EH (cell line): ENCODE measurements around the gene OPRD1.

Experiments
- DNase-seq: peaks from one replicate; pipeline ENCODE4 v3.0.0-alpha.2; 2015; ENCODE audit warnings: low read depth

Gene OPRD1

DNA sequence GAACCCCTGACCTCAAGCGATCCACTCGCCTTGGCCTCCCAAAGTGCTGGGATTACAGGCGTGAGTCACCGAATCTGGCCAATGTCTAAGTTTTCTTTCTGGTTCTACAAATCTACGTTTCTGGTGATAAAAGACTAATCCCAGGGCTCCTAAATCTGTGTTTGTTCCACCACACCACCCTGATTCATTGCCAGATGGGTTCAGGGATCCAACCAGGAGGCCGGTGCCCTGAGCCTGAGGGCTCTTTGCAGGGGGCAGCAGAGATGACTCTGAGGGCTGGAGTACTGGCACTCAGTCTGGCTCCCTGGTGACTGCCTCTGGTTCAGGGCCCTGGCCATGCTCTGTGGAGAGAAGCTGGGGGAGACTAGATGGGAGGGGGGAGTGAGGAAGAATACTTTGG lies 10.5 kb upstream of the OPRD1 start:
- no peak for DNase-seq

DNA sequence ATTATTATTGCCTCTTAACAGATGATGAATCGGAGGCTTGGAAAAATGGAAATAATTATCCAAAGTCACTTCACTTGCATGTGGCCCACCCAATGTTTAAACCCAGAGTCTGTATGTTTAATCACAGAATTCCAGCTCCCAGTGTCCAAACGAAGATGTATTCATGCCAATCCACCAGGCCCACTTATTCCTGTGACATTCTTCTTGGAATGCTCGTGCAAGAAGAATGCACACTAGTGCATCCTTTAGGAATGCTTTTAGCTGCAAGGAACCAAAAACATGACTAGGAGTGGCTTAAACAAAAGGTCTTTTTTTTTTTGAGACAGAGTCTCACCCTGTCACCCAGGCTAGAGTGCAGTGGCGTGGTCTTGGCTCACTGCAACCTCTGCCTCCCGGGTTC lies 8.9 kb upstream of the OPRD1 start:
- DNase-seq: peak; percentile 50

DNA sequence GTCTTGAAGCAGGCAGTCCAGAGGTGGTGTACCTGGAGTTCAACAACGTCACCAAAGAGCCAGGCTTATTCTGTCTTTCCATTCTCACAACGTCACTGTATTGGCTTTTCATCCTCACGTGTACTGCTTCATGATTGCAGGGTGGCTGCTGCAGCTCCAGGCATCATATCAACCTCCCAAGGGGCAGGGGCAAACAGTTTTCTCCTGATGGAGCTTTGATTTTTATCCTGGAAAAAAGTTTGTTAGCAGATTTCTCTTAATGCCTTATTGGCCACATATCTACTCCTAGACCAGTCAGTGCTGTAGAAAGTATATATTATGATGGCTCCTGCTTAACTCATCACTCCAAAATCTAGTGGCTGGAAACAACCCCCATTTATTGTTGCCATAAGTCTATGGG lies 8.3 kb upstream of the OPRD1 start:
- DNase-seq: no peak

DNA sequence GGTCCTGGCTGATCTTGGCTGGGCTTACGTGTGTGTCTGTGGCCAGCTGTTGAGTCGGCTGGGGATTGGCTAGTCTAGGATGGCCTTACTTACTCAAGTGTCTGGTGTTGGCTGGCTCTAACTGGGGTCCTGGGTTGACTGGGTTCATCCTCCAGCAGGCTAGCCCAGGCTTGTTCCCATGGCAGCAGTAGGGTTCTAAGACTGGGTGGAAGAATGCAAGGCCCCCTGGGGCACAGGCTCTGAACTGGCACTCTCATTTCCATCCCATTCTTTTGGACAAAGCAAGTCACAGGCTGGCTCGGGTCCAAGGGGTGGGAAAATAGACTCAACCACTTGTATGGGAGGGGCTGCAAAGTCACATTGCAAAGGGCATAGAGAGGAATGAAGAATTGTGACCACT lies 7.9 kb upstream of the OPRD1 start:
- no peak for DNase-seq

DNA sequence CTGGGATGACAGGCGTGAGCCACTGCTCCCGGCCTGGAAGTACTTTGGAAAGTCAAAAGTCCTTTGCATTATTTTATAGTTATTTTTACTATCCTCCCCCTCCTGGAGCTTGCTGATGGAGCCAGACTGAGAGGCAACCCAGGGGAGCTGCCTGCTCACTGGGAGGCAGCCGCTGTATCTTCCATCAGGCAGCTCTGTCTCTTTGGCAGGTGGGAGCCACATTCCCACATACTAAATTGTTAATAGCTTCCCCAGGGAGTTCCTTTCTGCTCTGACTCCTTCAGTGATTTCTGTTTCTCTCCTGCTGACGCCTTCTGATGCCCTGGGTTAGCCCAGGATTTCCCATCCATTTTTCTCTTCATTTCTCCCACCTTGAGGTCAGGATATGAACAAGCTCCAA lies 4.9 kb upstream of the OPRD1 start:
- no peak for DNase-seq

DNA sequence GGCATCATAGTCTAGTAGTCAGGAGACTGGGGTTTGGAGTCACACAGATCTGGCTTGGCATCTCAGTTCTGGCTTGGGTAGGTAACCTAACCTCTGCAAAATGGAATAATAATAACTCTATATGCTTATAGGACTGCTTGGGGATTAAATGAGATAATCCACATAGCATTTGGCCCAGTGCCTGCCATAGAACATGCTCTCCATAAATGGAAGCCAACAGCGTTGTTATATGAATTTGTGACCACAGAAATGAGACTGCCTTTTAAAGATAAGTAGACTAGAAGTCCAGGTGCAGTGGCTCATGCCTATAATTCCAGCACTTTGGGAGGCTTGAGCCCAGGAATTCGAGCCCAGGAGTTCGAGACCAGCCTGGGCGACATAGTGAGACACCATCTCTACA lies 4.0 kb upstream of the OPRD1 start:
- DNase-seq: no peak

DNA sequence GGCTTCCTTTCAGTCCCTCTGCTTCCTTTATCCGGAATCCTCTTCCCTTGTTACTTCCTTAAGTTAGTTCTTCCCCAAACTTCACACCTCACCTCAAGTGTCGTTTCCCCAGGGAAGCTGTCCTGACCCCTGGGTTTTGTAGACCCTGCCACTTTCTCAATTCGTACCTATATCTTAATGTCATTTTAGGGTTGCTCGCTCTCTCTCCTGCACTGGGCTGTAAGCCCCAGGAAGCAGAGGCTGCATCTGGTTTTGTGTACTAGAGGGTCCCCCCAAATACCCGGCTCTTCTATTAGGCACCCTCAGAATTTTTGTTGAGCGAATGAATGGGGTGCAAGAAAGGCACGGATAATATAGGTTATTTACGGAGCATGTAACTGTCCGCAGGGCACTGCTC lies 603 bp upstream of the OPRD1 start:
- no peak for DNase-seq

DNA sequence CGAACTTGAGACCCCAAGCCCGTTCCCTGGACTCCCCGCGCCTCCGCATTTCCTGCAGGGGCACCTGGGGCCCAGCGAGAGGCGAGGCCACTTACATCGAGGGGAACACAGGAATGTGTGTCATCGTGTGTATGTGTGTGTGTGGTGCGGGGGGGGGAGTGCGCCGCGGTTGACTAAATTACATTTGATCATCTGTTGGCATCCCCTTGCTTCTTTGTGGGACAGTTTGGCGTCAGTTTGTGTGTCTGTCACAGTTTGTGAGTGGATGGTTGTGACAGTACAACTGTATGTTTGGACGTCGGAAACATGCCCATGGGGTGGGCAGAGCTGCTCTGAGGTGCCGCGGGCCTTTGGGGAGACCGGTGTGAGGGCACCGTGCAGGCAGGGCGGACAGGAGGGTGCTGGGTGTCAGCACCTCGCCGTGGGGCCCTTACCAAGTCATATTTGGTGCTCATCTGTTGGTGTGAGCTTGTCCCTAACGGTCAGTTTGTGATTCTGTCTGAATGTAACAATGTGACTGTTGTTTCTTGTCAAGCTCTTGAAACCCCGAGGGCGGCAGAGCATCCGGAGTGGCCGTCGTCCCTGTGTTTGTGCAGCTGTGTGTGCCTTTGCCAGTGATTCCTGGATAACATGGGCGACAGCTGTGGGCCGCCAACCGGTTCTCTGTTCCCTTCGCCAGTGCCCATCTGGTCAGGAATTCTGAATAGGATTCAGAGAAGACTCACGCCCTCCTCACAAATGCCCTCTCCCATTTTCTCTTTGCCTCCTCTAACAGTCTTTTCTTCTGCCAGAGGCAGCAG lies 899 bp downstream of the OPRD1 start:
- DNase-seq: no peak

DNA sequence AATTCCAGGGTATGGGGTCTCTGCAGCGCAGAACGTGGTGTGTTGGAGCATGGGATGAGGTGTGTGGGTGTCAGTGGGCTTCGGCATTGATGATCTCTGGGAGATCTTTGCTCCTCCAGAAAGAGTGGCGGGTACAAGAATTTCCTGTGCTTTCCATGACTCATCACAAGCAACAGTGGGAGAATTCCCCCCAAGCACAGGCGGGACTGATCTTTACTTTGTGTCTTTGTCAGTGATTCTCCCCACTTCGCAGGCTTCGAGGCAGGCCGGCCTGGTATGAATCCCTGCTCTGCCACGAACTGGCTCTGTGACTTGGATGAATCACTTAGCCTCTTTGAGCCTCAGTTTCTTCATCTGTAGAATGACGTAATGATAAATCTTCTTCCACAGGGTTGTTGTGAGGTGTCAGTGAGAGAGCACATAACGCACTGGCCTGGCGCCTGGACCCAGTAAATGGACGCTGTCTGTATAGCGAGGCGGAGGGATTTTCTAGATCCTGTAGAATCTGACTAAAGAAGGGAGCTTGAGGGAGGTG lies 2.0 kb downstream of the OPRD1 start:
- DNase-seq: no peak

DNA sequence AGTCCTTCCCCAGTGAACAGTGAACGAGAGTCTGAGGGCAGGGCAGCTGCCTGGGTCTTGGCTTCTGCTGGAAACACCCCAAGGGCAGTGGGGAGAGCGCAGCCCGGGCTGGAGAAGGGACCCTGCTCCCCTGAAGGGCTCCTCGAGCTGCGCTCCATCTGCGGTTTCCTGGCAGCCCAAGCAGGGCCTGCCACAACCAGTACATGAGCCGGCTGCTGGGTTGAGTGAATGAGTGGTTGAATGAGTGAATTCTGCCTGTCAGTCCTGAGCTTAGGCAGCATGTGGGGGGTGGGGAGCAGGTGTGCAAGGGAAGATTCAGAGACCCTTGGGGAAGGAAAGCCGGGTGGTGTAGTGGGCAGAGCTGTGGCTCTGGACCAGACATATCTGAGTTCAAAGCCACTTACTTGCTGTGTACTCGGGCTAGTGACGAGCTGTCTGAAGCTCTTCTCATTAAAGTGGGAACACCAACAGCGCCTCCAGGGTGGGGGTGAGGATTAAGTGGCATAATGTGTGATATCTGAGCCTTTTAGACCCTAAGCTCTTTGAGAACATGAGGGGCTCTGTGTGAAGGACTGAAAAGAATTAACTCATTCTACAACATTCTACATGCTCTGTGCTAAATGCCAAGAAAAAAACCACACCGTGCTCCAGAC lies 3.7 kb downstream of the OPRD1 start:
- no peak for DNase-seq

DNA sequence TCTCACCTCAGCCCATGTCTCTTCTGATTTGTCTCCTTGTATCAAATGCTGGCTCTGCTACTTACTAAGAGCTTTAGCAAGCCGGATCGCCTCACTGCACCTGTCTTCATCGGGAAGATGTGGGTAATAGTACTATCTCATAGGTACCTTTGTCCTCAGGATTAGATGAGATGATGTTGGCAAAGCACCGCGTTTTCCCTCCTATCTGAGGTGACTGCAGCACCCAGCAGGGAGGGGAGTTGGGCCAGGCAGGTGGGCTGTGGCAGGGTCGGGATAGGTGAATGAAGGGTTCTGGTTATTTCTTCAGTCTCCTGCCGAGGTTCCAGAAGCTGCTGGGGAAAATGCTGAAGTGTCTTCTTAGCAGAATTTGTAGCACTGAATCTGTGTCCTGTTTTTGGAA lies 5.2 kb downstream of the OPRD1 start:
- no peak for DNase-seq

DNA sequence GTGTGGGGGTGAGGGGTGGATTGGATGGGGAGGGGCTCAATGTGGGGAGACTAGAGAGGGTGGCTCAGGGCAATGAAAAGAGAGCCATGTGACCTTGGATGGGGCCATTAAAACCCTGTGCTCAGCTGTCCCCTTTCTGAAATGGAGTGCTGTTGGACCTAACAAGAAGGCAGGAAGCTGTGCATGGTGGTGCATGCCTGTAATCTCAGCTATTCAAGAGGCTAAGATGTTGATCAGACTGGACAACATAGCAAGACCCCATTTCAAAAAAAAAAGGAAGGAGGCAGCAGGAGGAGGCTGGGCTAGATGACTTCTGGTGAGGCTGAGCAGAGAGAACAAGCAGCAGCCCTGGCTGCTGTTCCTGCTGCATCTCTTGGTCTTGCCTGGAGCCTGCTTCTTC lies 7.0 kb downstream of the OPRD1 start:
- DNase-seq: no peak

DNA sequence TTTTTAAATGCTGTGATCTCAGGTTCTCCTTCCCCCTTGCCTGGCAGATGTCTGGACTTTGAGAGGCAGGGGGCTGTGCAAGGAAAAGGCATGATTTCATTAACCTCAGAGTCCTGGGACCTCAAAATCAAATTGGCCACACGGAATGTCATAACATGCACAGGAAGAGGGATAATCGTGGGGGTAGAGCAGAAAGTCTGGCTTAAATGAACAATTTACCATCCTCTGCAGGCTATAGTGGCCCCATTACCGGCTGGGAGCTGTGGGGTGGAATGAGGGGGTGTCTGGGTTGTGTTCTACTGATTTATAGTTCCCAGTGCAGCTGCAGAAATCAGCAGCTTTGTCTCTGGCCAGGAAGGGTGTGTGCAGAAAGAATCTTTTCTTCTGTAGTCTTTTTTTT lies 10.8 kb downstream of the OPRD1 start:
- DNase-seq: no peak

DNA sequence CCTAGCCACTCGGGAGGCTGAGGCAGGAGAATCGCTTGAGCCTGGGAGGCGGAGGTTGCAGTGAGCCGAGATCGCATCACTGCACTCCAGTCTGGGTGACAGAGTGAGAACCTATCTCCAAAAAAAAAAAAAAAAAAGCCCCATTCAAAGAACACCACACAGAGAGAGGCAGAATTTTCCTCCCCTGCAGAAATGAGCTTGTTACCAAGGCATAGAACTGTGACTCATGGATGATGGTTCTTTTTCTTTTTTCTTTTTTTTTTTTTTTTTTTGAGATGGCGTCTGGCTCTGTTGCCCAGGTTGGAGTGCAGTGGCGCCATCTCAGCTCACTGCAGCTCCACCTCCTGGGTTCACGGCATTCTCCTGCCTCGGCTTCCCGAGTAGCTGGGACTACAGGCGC lies 12.1 kb downstream of the OPRD1 start:
- DNase-seq: peak; percentile 47

DNA sequence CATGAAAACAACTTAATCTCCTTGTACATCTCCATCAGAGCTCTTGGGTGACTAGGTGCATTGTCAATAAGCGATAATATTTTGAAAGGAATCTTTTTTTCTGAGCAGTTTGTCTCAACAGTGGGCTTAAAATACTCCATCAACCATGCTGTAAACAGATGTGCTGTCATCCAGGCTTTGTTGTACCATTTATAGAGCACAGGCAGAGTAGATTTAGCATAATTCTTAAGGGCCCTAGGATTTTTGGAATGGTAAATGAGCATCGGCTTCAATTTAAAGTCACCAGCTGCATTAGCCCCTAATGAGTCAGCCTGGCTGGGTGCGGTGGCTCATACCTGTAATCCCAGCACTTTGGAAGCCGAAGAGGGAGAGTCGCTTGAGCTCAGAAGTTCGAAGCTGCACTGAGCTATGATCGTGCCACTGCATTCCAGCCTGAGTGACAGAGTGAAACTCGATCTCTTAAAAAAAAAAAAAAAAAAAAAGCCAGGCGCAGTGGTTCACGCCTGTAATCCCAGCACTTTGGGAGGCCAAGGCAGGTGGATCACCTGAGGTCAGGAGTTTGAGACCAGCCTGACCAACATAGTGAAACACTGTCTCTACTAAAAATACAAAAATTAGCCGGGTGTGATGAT lies 16.4 kb downstream of the OPRD1 start:
- peak; percentile 33 for DNase-seq

DNA sequence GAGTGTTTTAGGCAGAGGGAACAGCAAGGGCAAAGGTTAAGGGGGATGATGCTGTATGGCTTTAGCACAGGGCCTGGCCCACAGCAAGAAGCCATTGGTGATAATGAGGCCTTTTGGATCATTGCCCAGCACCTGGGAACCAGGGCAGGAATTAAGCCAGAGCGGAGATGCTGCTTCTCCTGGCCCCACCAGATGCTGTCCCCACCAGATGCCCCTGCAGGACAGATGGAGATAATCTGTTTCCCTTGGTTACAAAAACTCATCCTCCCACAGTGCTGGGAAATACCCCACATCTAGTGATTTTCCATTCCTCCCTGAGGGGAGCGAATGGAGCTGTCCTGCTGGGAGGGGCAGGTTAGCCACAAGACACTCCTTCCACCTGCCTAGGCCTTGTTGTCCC lies 18.8 kb downstream of the OPRD1 start:
- no peak for DNase-seq

DNA sequence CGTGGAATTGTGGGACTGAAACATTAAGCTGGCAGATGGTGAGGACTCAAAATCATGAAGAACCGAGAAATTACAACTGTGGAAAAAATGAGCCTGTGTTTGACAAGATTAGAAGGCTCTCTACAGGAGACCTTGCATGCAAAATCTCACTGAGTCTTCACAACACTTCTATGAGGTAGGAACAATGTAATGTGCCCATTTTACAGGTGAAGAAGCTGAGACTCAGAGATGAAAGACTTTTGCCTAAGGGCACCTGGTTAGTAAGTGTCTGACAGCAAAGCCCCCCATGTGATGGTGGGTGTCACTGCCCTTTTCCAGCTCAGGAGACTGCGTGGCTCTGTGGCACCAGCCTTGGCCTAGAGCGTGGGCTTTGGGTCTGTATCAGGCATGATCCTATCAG lies 21.0 kb downstream of the OPRD1 start:
- no peak for DNase-seq

DNA sequence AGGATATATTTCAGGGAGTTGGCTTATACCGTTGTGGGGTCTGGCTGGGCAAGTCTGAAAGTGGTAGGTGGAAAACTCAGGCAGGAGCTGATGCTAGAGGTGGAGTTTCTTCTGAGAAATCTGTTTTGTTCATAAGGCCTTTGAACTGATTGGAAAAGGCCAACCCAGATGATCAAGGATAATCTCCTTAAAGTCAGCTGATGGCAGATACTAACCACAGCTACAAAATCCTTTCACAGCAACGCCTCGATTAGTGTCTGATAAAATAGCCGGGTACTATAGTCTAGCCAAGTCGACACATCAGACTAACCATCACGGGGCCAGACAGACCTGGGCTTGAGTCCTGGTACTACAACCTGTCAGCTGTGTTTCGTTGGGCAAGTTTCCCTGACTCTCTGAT lies 21.4 kb downstream of the OPRD1 start:
- no peak for DNase-seq

DNA sequence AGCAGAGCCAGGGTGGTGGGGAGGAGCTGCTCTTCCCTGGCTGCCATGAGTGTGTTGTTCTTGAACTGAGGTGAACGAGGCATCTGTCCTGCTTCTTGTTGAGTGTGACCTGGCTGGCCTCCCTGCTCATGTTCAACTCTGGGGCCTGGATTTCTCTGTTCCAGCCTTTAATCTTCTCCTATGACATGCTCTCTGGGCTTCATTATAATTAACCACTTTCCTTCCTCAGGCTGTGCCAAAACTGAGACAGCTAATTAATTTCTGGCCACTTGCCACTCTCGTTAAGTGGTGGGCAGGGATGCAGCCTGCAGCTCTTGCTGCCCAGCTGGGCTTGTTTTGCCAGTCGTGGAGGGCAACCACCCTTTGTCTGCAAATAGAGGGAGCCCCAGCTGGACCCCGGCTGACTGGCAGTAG lies 23.3 kb downstream of the OPRD1 start:
- DNase-seq: no peak

DNA sequence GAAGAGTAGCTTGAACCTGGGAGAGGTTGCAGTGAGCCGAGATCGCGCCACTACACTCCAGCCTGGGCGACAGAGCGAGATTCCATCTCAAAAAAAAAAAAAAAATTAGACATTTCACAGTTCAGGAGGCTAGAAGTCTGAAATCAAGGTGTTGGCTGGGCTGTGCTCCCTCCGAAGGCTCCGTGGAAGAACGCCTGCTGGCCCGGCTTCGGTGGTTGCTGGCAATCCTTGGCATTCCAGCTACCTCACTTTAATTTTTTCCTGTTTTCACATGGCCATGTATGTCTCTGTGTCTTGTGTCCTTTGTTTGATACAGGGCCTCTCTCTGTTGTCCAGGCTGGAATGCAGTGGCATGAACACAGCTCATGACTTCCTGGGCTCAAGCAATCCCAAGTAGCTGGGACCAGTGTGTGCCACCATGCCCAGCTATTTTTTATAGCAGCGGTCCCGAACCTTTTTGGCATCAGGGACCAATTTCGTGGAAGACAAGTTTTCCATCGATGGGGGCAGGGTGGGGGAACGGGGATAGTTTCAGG lies 24.5 kb downstream of the OPRD1 start:
- no peak for DNase-seq

DNA sequence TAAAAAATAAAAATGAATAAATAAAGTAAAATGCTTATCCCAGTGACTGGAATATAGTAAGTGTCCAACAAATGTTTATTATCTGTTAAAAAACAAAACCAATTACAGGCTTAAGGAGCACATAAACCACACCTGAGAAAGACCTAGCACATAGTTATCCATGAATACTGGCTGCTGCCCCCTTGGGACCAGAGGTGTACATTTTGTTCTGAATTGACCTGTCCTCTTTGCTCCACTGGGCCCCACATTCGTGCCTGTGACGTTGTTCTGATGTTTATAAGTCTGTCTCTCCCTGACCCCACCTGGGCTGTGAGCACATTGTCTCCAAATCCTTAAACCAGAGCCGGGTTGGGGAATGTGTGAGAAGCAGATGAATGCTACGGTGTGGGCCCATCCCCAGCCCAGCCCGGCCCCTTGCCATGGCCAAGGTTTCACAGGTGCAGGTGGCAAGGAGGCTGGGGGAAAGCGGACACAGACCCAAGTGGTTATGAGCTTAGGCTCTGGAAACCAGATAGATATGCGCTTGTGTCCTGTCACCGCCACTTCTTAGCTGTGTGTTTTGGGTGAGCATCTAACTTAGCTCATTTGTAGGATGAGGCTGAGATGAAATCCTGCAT lies 29.1 kb downstream of the OPRD1 start:
- DNase-seq: no peak

DNA sequence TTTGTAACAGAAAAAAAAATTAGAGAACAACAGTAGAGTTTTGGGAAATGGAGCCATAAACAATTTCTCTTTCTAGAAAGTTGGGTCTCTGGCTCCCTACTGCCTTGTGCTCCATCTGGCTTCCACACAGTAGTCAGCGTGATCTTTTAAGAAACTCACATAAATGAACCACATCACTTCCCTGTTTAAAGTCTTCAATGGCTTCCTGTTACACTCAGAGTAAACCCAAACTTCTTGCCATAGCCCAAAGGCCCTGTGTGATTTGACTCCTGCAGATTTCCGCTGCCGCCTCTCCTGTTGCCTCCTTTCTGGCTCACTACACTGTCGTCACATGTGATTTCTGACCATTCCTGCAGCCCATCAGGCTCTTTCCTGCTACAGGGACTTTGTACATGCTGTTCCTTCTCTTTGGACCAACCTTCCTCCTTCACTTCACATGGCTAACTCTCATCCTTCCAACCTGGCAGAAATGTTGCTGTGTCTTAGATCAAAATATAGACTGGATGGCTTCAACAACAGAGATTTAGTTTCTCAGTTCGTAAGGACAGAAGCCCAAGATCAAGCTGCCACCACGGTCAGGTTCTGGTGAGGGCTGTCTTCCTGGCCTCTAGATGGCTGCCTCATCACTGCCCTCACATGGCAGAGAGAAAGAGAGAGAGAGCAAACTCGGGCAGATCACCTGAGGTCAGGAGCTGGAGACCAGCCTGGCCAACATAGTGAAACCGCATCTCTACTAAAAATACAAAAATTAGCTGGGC lies 34.0 kb downstream of the OPRD1 start:
- peak; percentile 36 for DNase-seq
